C4-2B (cell line): ENCODE data around the gene PPHLN1.

Source experiments
- ZFX ChIP-seq: fragments of 450-650 bp; IDR thresholded peaks from 2 replicates; pipeline ENCODE4 v1.6.1; 2017
- TF ChIP-seq, protein P1 (sequence below): fragments of 450-650 bp; conservative IDR thresholded peaks from 2 replicates; pipeline ENCODE4 v1.5.1; 2017; ENCODE audit warnings: mild to moderate bottlenecking

DNA sequence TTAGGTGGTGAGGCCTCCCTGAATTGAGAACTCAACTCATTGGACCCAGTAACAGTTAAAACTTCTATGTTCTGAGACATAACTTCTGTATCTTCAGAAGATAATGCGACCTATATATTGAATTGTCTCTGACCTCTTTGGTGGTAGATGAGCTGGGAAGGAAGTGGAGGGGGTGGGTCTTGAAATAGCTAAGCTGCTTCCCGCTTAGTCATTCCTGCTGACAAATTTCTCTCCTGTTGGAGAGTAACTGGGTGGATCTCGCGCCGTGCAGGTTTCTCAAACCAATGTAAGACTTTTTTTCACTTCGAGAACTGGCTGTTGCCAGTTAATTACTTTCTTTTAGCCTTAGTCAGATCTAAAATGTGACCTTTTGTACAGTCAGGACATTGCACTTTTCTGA lies 100.8 kb downstream of the PPHLN1 start:
- TF ChIP-seq, protein P1, sequence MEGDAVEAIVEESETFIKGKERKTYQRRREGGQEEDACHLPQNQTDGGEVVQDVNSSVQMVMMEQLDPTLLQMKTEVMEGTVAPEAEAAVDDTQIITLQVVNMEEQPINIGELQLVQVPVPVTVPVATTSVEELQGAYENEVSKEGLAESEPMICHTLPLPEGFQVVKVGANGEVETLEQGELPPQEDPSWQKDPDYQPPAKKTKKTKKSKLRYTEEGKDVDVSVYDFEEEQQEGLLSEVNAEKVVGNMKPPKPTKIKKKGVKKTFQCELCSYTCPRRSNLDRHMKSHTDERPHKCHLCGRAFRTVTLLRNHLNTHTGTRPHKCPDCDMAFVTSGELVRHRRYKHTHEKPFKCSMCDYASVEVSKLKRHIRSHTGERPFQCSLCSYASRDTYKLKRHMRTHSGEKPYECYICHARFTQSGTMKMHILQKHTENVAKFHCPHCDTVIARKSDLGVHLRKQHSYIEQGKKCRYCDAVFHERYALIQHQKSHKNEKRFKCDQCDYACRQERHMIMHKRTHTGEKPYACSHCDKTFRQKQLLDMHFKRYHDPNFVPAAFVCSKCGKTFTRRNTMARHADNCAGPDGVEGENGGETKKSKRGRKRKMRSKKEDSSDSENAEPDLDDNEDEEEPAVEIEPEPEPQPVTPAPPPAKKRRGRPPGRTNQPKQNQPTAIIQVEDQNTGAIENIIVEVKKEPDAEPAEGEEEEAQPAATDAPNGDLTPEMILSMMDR, result no peak
- TF ChIP-seq ZFX, result no peak
